GM21381 (cell line): ENCODE data around the gene VPS9D1.
"Not testable (repeated sequence)": the region's sequence is repeated elsewhere in the genome, so short reads cannot be mapped to it uniquely, and the experiment has no call there.

Experiments
- ATAC-seq: cut with Tn5 transposase; IDR thresholded peaks from one replicate; pipeline ENCODE4 v1.9.1; 2021; ENCODE audit warnings: mild to moderate bottlenecking, moderate library complexity; ENCODE audit not compliant: unreplicated experiment

Gene VPS9D1

GRCh38 chr16:89695086-89695874 is 25.4 kb downstream of the VPS9D1 start:
- no peak for ATAC-seq

GRCh38 chr16:89694784-89695085 is 26.0 kb downstream of the VPS9D1 start:
- not testable (repeated sequence) for ATAC-seq

GRCh38 chr16:89693931-89694783 is 26.5 kb downstream of the VPS9D1 start:
- ATAC-seq, result no peak

- no peak for ATAC-seq
These were observed 27.4 kb downstream of the VPS9D1 start for GRCh38 chr16:89693289-89693731.

GRCh38 chr16:89691986-89692569 is 28.6 kb downstream of the VPS9D1 start:
- ATAC-seq, result no peak

GRCh38 chr16:89691231-89691985 is 29.3 kb downstream of the VPS9D1 start:
- ATAC-seq, result no peak

GRCh38 chr16:89690392-89690901 is 30.3 kb downstream of the VPS9D1 start:
- ATAC-seq, result no peak

GRCh38 chr16:89689621-89690020 is 31.1 kb downstream of the VPS9D1 start:
- ATAC-seq, result not testable (repeated sequence)

- ATAC-seq, result no peak
These were observed 31.6 kb downstream of the VPS9D1 start for GRCh38 chr16:89689142-89689541.

GRCh38 chr16:89688395-89688794 is 32.3 kb downstream of the VPS9D1 start:
- ATAC-seq, result no peak

GRCh38 chr16:89687092-89687940 is 33.4 kb downstream of the VPS9D1 start:
- peak; percentile 35 for ATAC-seq

GRCh38 chr16:89686520-89687091 is 34.1 kb downstream of the VPS9D1 start, which contains the start of gene CDK10:
TSS of gene CDK10 (plus strand) at chr16:89686689. CDS start at chr16:89686711, 22 bp downstream.
- ATAC-seq, result peak; percentile 80

- no peak for ATAC-seq
These were observed 34.8 kb downstream of the VPS9D1 start for GRCh38 chr16:89685916-89686315.

GRCh38 chr16:89678258-89678657 is 42.4 kb downstream of the VPS9D1 start:
- no peak for ATAC-seq

GRCh38 chr16:89672177-89672941 is 48.3 kb downstream of the VPS9D1 start:
- ATAC-seq, result no peak

- not testable (repeated sequence) for ATAC-seq
These were observed 49.1 kb downstream of the VPS9D1 start for GRCh38 chr16:89671565-89671964.

GRCh38 chr16:89670496-89671431 is 49.9 kb downstream of the VPS9D1 start:
- no peak for ATAC-seq
